A549 (cell line): ENCODE data around the gene PRIMPOL.

Experiments used
- EHMT2 ChIP-seq: fragments of 200-600 bp; sonication (generic); IDR thresholded peaks from 2 replicates; pipeline ENCODE4 v1.6.1; 2016; ENCODE audit warnings: antibody characterized with exemption, low read depth, mild to moderate bottlenecking, moderate library complexity
- MYC ChIP-seq: IDR thresholded peaks from 2 replicates; pipeline ENCODE4 v1.6.1; 2012; ENCODE audit warnings: mild to moderate bottlenecking, inconsistent platforms, low read length, improper control_type of control experiment, borderline replicate concordance
- TF ChIP-seq, protein P1 (sequence below): fragments of >200 bp; sonication (Bioruptor Twin); formaldehyde crosslinking; IDR thresholded peaks from 3 replicates; pipeline ENCODE4 v1.5.1; 2016
- TF ChIP-seq, protein P2 (sequence below): fragments of 200-600 bp; sonication (generic); IDR thresholded peaks from 2 replicates; pipeline ENCODE4 v1.6.1; 2016; ENCODE audit warnings: antibody characterized with exemption, mild to moderate bottlenecking, moderate library complexity

DNA sequence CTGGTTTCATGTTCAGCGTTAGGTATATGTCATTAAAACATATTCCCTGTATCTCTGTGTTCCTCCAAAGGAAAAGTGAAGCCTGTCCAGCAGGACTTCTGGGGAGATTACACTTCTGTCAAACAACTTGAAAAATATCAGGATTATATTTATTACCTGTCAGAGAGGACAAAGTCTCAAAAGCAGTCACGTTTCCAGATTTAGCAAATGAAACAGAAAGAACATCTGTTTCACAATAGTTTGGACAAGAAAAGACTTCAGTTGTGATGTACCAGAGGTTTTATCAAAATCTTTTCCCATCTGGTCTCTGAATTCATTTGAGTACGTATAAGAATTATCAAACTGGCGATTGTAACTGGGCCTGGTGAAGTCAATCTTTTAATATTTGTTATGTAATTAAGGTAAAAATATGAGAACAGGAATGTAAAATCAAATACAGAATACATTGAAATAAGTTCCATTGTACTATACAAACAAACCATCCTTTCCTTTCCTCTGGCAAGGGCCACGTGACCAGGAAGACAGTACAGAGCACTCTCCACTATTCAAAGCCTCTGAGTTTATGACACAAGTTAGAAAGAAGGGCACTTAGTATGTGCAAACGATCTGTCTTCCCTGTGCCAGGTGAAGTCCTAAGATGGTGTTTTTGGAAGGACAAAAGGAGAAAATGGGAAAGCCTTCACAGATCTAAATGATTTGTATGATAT is 3.5 kb upstream of the PRIMPOL start:
- TF ChIP-seq, protein P1, sequence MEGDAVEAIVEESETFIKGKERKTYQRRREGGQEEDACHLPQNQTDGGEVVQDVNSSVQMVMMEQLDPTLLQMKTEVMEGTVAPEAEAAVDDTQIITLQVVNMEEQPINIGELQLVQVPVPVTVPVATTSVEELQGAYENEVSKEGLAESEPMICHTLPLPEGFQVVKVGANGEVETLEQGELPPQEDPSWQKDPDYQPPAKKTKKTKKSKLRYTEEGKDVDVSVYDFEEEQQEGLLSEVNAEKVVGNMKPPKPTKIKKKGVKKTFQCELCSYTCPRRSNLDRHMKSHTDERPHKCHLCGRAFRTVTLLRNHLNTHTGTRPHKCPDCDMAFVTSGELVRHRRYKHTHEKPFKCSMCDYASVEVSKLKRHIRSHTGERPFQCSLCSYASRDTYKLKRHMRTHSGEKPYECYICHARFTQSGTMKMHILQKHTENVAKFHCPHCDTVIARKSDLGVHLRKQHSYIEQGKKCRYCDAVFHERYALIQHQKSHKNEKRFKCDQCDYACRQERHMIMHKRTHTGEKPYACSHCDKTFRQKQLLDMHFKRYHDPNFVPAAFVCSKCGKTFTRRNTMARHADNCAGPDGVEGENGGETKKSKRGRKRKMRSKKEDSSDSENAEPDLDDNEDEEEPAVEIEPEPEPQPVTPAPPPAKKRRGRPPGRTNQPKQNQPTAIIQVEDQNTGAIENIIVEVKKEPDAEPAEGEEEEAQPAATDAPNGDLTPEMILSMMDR, result no peak
- TF ChIP-seq, protein P2, sequence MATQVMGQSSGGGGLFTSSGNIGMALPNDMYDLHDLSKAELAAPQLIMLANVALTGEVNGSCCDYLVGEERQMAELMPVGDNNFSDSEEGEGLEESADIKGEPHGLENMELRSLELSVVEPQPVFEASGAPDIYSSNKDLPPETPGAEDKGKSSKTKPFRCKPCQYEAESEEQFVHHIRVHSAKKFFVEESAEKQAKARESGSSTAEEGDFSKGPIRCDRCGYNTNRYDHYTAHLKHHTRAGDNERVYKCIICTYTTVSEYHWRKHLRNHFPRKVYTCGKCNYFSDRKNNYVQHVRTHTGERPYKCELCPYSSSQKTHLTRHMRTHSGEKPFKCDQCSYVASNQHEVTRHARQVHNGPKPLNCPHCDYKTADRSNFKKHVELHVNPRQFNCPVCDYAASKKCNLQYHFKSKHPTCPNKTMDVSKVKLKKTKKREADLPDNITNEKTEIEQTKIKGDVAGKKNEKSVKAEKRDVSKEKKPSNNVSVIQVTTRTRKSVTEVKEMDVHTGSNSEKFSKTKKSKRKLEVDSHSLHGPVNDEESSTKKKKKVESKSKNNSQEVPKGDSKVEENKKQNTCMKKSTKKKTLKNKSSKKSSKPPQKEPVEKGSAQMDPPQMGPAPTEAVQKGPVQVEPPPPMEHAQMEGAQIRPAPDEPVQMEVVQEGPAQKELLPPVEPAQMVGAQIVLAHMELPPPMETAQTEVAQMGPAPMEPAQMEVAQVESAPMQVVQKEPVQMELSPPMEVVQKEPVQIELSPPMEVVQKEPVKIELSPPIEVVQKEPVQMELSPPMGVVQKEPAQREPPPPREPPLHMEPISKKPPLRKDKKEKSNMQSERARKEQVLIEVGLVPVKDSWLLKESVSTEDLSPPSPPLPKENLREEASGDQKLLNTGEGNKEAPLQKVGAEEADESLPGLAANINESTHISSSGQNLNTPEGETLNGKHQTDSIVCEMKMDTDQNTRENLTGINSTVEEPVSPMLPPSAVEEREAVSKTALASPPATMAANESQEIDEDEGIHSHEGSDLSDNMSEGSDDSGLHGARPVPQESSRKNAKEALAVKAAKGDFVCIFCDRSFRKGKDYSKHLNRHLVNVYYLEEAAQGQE, result no peak
- no peak for TF ChIP-seq MYC
- no peak for TF ChIP-seq EHMT2
